HG03135 (cell line): ENCODE results near the gene CDH16.

Experiments used
- ATAC-seq: cut with Tn5 transposase; IDR thresholded peaks from one replicate; pipeline ENCODE4 v1.9.1; 2021; ENCODE audit warnings: mild to moderate bottlenecking, moderate library complexity; ENCODE audit not compliant: unreplicated experiment

CDH16 gene

DNA sequence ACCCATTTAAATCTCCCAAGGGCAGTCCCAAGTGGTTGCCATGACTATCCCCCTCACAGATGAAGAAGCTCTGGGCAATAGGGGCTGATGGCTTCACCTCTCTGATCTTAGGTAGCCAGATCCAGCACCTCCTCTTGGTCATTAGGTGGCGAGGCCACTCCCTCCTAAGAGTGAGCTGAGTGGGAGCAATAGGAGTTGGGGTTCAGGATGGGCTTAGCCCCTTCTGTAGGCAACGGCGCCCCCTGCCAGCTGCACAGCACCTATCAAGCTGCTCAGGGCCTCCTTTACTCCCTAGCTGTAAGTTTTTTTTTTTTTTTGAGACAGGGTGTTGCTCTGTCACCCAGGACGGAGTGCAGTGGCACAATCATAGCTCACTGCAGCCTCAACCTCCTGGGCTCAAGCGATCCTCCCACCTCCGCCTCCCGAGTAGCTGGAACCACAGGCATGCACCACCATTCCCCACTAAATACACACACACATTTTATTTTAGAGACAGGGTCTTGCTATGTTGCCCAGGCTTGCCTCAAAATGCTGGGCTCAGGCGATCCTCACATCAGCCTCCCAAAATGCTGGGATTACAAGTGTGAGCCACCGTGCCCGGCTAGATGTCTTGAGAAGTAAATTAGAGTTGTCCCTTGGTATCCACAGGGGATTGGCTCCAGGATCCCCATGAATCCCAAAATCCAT, 10.2 kb upstream of the CDH16 start:
- no peak for ATAC-seq

DNA sequence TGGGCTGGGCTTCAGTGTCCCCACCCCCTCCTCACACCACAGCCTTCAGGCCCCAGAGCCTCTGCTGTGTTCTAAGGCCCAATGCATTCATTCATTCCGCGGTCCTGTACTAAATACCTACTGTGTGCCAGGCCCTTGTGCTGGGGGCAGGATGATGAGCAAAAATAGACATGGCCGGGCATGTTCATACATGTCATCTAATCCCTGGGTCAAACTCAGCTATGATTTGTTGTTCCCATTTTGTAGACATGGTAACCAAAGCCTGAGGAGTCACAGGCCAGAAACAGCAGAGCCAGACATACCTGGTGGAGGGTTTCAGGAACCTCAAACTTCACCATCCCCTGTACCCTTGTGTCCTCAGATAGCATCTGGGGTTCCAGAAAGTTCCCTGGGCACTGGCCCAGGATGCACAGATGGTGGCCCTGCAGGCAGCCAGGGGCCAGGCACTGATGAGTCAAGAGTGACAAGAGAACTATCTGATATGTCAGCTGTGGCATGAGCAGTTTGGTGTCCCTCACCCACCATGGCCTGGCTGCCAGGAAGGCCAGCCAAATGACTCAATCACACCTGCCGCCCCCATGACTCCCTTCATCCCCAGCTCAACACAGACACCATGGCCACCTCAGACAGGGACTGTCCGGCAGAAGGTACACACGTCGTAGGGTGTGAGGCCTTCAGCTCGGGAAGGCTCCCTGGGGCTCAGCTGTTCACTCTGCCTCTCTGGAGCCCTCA, 9.4 kb upstream of the CDH16 start:
- no peak for ATAC-seq

DNA sequence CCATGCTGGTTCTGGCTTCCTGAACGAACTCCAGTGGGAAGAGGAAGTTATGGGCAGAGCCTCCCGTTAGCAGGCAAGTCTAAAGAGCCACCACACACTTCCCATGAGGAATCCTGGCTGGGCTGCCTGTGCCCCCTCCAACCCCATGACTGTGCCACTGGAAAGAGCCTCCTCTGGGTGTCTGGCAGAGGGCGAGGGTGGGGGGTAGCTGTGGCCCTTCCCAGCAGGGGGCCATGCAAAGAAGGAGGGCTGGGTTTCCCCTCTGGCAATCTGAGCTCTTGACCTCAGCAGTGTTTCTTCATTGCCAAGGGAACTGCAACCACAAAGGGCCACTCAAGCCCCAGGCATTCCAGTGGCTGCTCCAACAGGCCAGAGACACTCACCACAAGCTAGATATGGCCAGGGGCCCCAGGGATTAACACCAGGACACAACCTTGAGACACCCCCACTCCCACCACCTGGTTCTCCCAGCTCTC, 8.3 kb upstream of the CDH16 start:
- no peak for ATAC-seq

GRCh38 chr16:66926171-66926947, 7.7 kb upstream of the CDH16 start:
- no peak for ATAC-seq

- no peak for ATAC-seq
These were observed 6.7 kb upstream of the CDH16 start, which contains the start of gene RRAD for GRCh38 chr16:66925322-66925840. RRAD (minus strand) TSS chr16:66925535; CDS start chr16:66925179, 356 bp downstream.

DNA sequence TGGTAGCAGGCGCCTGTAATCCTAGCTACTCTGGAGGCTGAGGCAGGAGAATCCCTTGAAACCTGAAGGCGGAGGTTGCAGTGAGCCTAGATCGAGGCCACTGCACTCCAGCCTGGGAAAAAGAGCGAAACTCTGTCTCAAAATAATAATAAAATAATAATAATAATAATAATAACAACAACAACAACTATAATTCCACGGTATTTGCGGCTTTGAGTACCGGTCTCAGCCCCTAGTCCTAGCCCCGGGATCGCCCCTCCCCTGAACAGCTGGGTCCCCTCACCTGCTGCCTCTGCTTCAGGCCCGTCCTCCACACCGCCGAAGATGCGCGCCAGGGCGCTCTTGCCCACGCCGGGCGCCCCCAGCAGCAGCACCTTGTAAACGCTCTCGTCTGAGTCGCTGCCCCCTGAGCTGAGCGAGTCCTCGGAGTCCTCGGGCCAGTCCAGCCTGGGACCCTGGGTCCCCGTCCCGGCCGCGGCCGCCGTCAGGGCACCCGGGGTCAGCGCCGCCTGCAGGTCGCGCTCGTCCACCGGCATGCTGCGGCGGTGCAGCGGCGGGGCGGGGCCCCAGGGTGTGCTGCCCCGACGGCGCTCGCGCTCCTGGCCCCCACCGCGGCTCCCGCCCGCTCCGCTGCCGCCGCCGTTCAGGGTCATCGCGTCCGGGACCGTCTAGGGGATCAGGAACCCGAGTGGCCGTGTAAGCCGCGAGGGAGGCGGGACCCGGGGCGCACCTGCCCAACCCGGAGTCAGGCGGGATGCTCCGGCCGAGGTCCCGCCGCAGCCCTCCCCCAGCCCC, 6.0 kb upstream of the CDH16 start:
- ATAC-seq: no peak

DNA sequence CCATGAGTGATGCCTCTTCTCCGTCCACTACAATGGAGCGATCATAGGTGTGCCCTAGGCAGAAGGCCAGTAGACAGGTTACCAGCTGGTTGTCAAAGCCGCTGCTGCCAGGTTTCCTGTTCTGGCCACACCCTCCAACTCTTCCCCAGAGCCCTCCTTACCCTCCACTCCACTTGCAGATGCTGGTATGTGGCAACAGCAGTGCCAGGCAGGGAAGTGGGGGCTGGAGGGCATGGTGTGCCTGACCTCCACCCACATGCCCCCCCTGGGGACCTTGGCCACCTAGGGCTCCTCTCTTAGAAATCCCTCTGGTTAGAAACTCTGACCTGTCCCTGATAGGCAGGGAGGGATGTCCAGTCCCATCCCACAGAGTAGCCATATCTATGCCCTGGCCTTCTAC, 5.2 kb upstream of the CDH16 start:
- ATAC-seq: no peak

GRCh38 chr16:66923247-66923731, 4.6 kb upstream of the CDH16 start:
- ATAC-seq: no peak

GRCh38 chr16:66921729-66922450, 3.2 kb upstream of the CDH16 start:
- ATAC-seq: no peak

DNA sequence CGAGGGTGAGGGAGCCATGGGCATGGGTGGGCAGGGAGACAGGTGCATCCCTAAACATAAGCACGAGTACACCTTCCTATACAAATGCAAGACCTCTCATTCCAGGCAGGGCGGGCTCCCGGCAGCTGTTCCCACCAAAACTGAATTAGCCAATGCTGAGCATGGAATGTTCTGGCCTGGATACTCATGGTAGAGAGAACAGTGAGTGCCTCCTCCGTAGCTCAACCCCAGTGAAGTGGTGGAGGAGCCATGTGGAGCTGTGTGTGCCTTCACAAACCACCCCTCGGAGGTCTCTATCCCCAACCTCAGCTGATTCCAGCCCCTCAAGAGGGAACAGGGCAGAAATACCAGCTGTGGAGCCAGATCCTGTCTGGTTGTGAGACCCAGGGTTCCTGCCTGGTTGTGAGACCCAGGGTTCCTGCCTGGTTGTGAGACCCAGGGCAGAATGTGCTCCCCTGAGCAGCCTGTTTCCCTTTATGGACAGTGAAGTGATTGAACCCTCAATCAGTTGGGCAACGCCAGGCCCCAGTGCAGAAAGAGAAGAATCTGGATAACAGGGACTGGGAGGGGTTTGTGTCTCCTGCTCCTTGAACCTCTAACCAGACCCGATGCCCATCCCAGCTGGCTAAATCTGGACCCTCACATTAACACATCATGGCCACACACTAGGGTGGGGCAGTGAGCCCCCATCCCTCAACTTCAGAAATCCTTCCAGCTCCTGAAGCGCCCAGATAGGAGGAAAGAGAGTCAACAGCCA, 2.4 kb upstream of the CDH16 start:
- no peak for ATAC-seq

- no peak for ATAC-seq
These were observed 1.6 kb upstream of the CDH16 start for GRCh38 chr16:66920299-66920590.

- ATAC-seq: no peak
These were observed 1.0 kb upstream of the CDH16 start for GRCh38 chr16:66919569-66920298.

- ATAC-seq: no peak
These were observed 330 bp downstream of the CDH16 start for GRCh38 chr16:66918355-66918754.

DNA sequence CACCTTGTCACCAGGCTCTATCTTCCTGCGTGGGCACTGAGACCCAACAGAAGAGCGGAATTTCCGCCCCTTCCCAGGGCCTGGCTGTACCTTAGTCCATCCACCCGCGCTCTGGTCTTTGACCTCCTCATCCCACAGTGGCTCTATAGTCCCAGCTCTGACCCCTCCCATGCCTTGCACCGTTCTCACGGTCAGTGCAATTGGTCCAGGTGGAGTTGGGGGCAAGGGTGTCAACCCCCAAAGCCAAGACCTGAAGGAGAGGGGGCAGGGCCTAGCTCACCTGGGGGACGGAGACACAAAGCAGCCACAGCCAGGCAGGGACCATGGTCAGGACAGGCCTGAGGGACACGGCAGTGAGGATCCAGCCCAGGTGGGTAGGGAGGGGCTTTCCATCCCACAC, 944 bp downstream of the CDH16 start:
- ATAC-seq: no peak

- ATAC-seq: no peak
These were observed 2.2 kb downstream of the CDH16 start for GRCh38 chr16:66916518-66916917.

GRCh38 chr16:66915041-66915440, 3.6 kb downstream of the CDH16 start:
- no peak for ATAC-seq

DNA sequence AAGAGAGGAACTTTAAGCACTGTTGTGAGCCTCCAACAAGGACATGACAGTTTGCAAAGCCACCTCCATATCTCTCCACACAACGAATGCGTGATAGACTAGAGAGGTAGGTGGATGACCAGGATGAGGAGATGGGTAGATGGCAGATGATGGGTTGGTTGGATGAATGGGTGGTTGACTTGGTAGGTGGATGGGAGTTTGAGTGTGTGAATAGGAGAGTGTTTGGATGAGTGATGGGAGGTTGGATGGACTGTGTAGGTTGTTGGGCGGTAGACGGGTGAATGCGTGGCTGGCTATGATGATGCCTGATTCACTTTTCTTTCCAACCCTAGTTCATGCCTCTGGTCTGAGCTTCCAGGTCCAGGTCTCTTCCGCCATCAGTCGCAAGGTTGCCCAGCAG, 4.1 kb downstream of the CDH16 start:
- no peak for ATAC-seq

- ATAC-seq: no peak
These were observed 5.0 kb downstream of the CDH16 start for GRCh38 chr16:66913711-66914110.

GRCh38 chr16:66913081-66913480, 5.6 kb downstream of the CDH16 start:
- no peak for ATAC-seq
